Activated gamma-delta T cell treated with anti-CD3 and anti-CD28 coated beads, Interleukin-2, amount 50 U/mL, for 16 hours (primary cell): ENCODE data around the gene FXR2.

Experiments used
- DNase-seq: peaks from one replicate; pipeline ENCODE4 v3.0.0-alpha.2; 2020; ENCODE audit warnings: low read depth

FXR2 gene

GRCh38 chr17:7550344-7550743 lies 64.4 kb downstream of the FXR2 start:
- no peak for DNase-seq

GRCh38 chr17:7549401-7550055 lies 65.2 kb downstream of the FXR2 start:
- no peak for DNase-seq

DNA sequence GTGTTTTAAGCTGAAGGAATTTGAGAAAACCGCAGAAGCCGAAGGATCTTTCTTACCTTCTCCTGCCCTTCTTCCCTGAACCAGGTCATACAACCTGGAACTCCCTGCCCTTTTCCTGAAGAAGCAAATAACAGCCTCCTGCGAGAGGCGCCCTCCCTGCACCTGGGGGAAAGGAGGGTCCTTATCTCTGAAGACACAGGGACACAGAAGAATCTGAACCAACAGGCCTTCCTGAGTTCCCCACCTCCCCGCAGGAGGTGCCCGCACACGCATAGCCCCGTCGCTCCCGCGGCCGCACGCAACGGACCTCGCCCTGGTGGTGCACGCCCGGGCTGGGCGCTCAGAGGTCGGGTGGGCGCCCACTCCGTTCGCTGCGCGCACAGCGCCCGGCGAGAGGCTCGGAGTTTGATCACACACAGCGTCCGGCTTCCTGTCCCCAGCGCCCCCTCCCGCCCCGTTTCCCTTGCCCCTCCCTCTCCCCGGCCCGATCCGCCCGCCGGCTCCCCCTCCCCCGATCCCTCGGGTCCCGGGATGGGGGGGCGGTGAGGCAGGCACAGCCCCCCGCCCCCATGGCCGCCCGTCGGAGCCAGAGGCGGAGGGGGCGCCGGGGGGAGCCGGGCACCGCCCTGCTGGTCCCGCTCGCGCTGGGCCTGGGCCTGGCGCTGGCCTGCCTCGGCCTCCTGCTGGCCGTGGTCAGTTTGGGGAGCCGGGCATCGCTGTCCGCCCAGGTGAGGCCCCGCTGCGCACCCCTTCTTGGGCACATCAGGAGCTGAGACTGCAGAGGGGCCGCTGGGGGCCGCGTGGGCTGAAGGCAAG lies 65.9 kb downstream of the FXR2 start, which contains the start of gene TNFSF12:
TNFSF12 (plus strand) TSS at position 474 of the 816 bp plus-strand sequence; CDS start at position 570, 96 bp downstream.
- DNase-seq = peak; percentile 41

GRCh38 chr17:7544911-7545310 lies 69.8 kb downstream of the FXR2 start:
- no peak for DNase-seq
